AG04449 (cell line): ENCODE measurements around the gene TFEB.

ENCODE experiments used
- CTCF ChIA-PET: fragments of 350-600 bp; formaldehyde crosslinking; extraction: SDS; loops from one replicate; lab custom pipeline; 2021; ENCODE audit warnings: antibody characterized with exemption; lab: Yijun Ruan, JAX
- POLR2A ChIA-PET: fragments of 400-600, 350-600 bp; formaldehyde crosslinking; extraction: SDS; loops from one replicate; lab custom pipeline; 2020; ENCODE audit warnings: antibody characterized with exemption, inconsistent platforms; lab: Yijun Ruan, JAX
- DNase-seq: peaks from one replicate; pipeline ENCODE4 v3.0.0-alpha.2; 2010; ENCODE audit warnings: low read depth, low spot score
- H3K4me3 ChIP-seq: 2 replicates; pipeline ENCODE4 v1.5.1; 2011; ENCODE audit warnings: low read depth, mild to moderate bottlenecking, control low read depth, low read length
- TF ChIP-seq, protein P1 (sequence below): IDR thresholded peaks from one replicate; pipeline ENCODE4 v1.5.1; 2011; ENCODE audit warnings: mild to moderate bottlenecking, moderate library complexity, low read length, control low read depth, inconsistent platforms; ENCODE audit not compliant: insufficient read depth; ENCODE audit errors: missing control alignments

The TFEB gene

DNA sequence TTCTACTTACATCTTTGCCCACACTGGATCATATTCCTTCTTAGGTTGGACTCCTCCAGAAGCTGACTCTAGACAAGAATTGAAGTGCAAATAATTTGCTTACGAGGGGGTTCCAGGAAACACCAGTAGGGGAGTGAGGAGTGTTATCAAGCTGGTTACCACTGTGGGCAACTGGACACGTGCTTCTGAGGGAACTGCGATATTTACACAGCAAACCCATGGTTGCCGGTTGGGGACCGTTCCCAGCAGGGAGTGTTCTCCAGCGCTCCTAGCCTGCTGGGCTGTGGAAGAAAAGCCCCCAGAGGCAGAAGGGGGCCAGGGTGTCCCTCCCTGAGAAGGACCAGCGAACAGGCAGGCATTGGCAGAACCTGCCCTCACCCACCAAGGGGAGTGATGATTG lies 75.5 kb downstream of the TFEB start:
- H3K4me3 ChIP-seq: no peak overlapping the region
- DNase-seq: no peak
- ChIA-PET CTCF (interaction anchor here (1.3 to 3.1 kb wide), 3 partner anchors 25 to 292 kb away, joined by 5 to 13 read pairs (median 12); no protein-coding TSS in a partner anchor), POLR2A (no interaction called here)
- TF ChIP-seq, protein P1, sequence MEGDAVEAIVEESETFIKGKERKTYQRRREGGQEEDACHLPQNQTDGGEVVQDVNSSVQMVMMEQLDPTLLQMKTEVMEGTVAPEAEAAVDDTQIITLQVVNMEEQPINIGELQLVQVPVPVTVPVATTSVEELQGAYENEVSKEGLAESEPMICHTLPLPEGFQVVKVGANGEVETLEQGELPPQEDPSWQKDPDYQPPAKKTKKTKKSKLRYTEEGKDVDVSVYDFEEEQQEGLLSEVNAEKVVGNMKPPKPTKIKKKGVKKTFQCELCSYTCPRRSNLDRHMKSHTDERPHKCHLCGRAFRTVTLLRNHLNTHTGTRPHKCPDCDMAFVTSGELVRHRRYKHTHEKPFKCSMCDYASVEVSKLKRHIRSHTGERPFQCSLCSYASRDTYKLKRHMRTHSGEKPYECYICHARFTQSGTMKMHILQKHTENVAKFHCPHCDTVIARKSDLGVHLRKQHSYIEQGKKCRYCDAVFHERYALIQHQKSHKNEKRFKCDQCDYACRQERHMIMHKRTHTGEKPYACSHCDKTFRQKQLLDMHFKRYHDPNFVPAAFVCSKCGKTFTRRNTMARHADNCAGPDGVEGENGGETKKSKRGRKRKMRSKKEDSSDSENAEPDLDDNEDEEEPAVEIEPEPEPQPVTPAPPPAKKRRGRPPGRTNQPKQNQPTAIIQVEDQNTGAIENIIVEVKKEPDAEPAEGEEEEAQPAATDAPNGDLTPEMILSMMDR: no peak

DNA sequence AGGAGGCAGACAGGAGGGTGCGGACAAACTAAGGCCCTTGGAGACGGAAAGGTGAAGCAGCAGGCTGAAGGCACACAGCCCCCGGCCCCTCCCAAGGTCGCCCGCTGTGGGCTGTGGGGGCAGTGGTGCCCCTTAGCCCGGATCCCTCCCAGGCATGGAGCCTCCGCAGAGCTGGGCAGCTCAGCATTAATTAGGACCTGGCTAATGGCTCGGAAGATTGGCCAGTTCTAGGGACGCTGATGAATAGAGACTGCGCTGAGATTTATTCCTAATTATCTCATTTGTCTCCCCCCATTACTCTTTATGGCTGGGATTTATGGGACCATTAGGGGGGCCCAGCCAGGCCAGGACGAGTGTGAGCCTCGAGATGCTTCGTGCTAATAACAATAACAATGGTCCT lies 76.8 kb downstream of the TFEB start:
- TF ChIP-seq, protein P1: no peak
- ChIA-PET CTCF (interaction anchor here (1.2 to 2.5 kb wide), 6 partner anchors 14 to 290 kb away, joined by 3 to 12 read pairs (median 6); no protein-coding TSS in a partner anchor), POLR2A (no interaction called here)
- H3K4me3 ChIP-seq: no peak overlapping the region
- DNase-seq: no peak

- ChIA-PET CTCF (interaction anchor here (0.9 to 3.2 kb wide), 9 partner anchors 10 to 289 kb away, joined by 3 to 17 read pairs (median 6); no protein-coding TSS in a partner anchor), POLR2A (no interaction called here)
- TF ChIP-seq, protein P1: no peak
- no peak overlapping the region for H3K4me3 ChIP-seq
- no peak for DNase-seq
These were observed 78.0 kb downstream of the TFEB start for GRCh38 chr6:41657131-41658094.

GRCh38 chr6:41656002-41656691 lies 79.3 kb downstream of the TFEB start:
- TF ChIP-seq, protein P1: no peak
- ChIA-PET CTCF (interaction anchor here (1.0 to 3.2 kb wide), 5 partner anchors 9 to 288 kb away, joined by 3 to 17 read pairs (median 4); no protein-coding TSS in a partner anchor), POLR2A (interaction anchor here (0.7 kb wide), 1 partner anchor 54 kb away, joined by 3 read pairs; no protein-coding TSS in a partner anchor)
- no peak overlapping the region for H3K4me3 ChIP-seq
- DNase-seq: peak; percentile 12

DNA sequence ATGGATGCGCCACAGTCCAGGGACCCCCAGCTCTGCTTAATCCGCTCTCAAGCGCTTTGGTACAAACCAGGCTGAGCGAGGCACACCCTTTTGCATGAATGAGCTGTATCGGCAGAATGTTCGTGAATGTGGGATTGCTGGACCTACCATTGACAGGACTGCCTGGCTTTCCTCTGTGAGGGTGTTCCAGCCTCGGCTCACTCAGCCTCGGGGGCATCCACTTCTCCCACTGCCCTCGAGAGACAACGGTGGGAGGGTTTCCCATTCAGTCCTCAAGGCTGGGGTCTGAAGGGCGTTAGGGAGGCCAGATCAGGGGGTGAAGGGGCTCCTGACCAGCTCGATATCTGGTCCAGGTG lies 79.8 kb downstream of the TFEB start:
- CTCF ChIA-PET: interaction anchor here (1.0 to 3.2 kb wide), 4 partner anchors 28 to 288 kb away, joined by 3 to 17 read pairs (median 10); no protein-coding TSS in a partner anchor
- POLR2A ChIA-PET: interaction anchor here (0.6 to 0.7 kb wide), 2 partner anchors 17 to 53 kb away, joined by 3 read pairs; no protein-coding TSS in a partner anchor
- no peak for DNase-seq
- H3K4me3 ChIP-seq: no peak overlapping the region
- TF ChIP-seq, protein P1: no peak

GRCh38 chr6:41655176-41655575 lies 80.2 kb downstream of the TFEB start:
- ChIA-PET CTCF (interaction anchor here (1.0 to 3.2 kb wide), 4 partner anchors 28 to 287 kb away, joined by 3 to 17 read pairs (median 10); no protein-coding TSS in a partner anchor), POLR2A (interaction anchor here (0.6 to 0.7 kb wide), 2 partner anchors 16 to 53 kb away, joined by 3 read pairs; no protein-coding TSS in a partner anchor)
- H3K4me3 ChIP-seq: no peak overlapping the region
- no peak for DNase-seq
- TF ChIP-seq, protein P1: no peak
